Breast epithelium (tissue), 4 donors: Measurements from ENCODE around the gene BICD1. TPM values are rescaled to one million over a fixed set of nuclear protein-coding genes. Genes with fewer than 3 reads are reported as not detected.

Experiments
- DNase-seq, 2 donors: peaks; one replicate each; pipeline ENCODE4 v3.0.0-alpha.2; 2019; ENCODE audit warnings: low spot score in 2 of 2
- H3K27ac ChIP-seq, 2 donors: fragments of 200-600 bp; sonication (generic) in 1 of 2; one replicate each; pipeline ENCODE4 v1.5.1; 2016 to 2019; ENCODE audit warnings: mild to moderate bottlenecking in 1 of 2
- H3K27me3 ChIP-seq, 2 donors: fragments of 200-600 bp; sonication (generic) in 1 of 2; one replicate each; pipeline versions ENCODE4 v1.5.1 to v1.6.0; 2017 to 2019; ENCODE audit warnings: control low read depth in 1 of 2, mild to moderate bottlenecking in 1 of 2
- H3K36me3 ChIP-seq: fragments of 200-600 bp; one replicate; pipeline ENCODE4 v1.5.1; 2019
- H3K4me1 ChIP-seq, 2 donors: fragments of 200-600 bp; sonication (generic); one replicate each; pipeline ENCODE4 v1.5.1; 2016 to 2019; ENCODE audit warnings: control low read depth in 1 of 2
- H3K4me3 ChIP-seq, 3 donors: fragments of 200-600 bp; sonication (generic); 1 replicate in 2 of 3; 2 replicates in 1 of 3; pipeline ENCODE4 v1.5.1; 2016 to 2019; ENCODE audit warnings: mild to moderate bottlenecking in 3 of 3, moderate library complexity in 2 of 3
- H3K9me3 ChIP-seq, 2 donors: fragments of 200-600 bp; sonication (generic) in 1 of 2; one replicate each; pipeline ENCODE4 v1.5.1; 2016 to 2019; ENCODE audit warnings: control low read depth in 1 of 2
- POLR2A ChIP-seq: fragments of 450-650 bp; IDR thresholded peaks from one replicate; pipeline ENCODE4 v1.6.1; 2016; ENCODE audit warnings: antibody characterized with exemption, mild to moderate bottlenecking, moderate library complexity
- POLR2AphosphoS5 ChIP-seq, 3 donors: sonication (generic); formaldehyde crosslinking; IDR thresholded peaks; one replicate each; pipeline ENCODE4 v1.6.1; 2017; ENCODE audit warnings: antibody characterized with exemption in 3 of 3
- intact Hi-C: fragments of 100-400 bp; cut with DNase I; formaldehyde crosslinking; loops from one replicate; pipeline ENCODE4 v1.15.1; 2023; ENCODE audit warnings: low total_unique reads
- total RNA-seq, 3 donors: library from RNA; depleted of rRNA; stranded (reverse); fragments of >200 nt; gene quantifications; one replicate each; pipeline ENCODE4 v1.1.0, GENCODE V29; 2016
- TF ChIP-seq, protein P1 (sequence below), 3 donors: fragments of 450-650 bp; IDR thresholded peaks; one replicate each; pipeline ENCODE4 v1.5.1; 2016 to 2017; ENCODE audit warnings: antibody characterized with exemption in 3 of 3, mild to moderate bottlenecking in 3 of 3, moderate library complexity in 3 of 3

Gene BICD1
- total RNA-seq, 3 donors from 2014 or later: 7.2 to 31.5 (median 18.4) TPM

DNA sequence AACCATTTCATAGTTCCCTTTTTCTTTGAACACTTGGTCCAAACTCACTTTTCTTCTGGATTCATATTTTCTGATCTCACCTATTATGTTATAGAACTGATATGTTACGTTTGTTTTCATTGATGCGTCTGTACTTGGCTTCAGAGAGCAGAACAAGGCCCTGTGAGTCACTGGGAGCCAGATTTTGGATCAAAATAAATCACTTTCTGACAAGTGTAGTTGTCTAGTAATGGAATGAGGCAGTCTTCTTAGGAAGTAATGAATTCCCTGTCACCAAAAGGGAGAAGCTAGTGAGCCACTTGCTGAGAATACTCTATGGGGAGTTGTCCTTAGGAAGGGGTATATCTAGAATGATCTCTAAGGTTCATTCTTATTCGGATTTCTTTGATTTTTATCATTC is 10.2 kb downstream of the BICD1 start:
- Histone ChIP-seq H3K9me3 (no peaks in the 10 kb centered on the region), H3K27me3 (no peaks in the 10 kb centered on the region), H3K36me3 (no peaks in the 10 kb centered on the region), H3K4me3 (no peak overlapping the region), H3K4me1 (no peaks in the 10 kb centered on the region), H3K27ac (peak overlapping the region in 1 of 2 donors; percentile 58)
- TF ChIP-seq POLR2AphosphoS5 (IDR thresholded peaks at IDR 0.05) (no peak), POLR2A (no peak)
- no peak for DNase-seq
- intact Hi-C loops: no loop called here

DNA sequence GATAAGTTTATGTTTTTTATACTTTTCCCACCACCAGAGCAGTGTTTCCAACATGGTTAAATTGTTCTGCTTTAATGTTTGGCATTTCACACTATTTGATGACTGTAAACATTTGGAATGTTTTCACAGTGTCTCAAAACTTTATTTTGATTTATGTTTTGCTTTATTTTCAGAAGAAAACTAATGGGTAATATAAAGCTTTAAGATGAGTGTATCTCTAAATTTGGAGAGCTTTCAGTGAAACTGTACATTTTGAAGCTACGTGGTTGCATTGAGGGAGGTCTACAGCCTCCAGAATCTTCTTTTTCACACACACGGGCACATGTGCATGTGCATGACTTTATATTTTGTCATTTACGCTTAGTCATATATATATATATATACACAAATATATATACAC is 10.7 kb downstream of the BICD1 start:
- no peaks in the 10 kb centered on the region for H3K4me1 ChIP-seq
- intact Hi-C loops: no loop called here
- no peaks in the 10 kb centered on the region for H3K9me3 ChIP-seq
- no peak overlapping the region for H3K4me3 ChIP-seq
- no peak overlapping the region for H3K27ac ChIP-seq
- DNase-seq: no peak
- TF ChIP-seq POLR2AphosphoS5 (IDR thresholded peaks at IDR 0.05) (no peak), POLR2A (no peak)
- TF ChIP-seq, protein P1, sequence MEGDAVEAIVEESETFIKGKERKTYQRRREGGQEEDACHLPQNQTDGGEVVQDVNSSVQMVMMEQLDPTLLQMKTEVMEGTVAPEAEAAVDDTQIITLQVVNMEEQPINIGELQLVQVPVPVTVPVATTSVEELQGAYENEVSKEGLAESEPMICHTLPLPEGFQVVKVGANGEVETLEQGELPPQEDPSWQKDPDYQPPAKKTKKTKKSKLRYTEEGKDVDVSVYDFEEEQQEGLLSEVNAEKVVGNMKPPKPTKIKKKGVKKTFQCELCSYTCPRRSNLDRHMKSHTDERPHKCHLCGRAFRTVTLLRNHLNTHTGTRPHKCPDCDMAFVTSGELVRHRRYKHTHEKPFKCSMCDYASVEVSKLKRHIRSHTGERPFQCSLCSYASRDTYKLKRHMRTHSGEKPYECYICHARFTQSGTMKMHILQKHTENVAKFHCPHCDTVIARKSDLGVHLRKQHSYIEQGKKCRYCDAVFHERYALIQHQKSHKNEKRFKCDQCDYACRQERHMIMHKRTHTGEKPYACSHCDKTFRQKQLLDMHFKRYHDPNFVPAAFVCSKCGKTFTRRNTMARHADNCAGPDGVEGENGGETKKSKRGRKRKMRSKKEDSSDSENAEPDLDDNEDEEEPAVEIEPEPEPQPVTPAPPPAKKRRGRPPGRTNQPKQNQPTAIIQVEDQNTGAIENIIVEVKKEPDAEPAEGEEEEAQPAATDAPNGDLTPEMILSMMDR (IDR thresholded peaks at IDR 0.05): no peak
- no peaks in the 10 kb centered on the region for H3K36me3 ChIP-seq
- H3K27me3 ChIP-seq: no peaks in the 10 kb centered on the region

GRCh38 chr12:32118806-32119205 is 12.2 kb downstream of the BICD1 start:
- Histone ChIP-seq H3K27ac (no peak overlapping the region), H3K4me1 (no peaks in the 10 kb centered on the region), H3K36me3 (no peaks in the 10 kb centered on the region), H3K9me3 (no peaks in the 10 kb centered on the region), H3K4me3 (no peak overlapping the region), H3K27me3 (no peaks in the 10 kb centered on the region)
- intact Hi-C loops: loop anchor here (2.0 kb wide), 1 partner anchor 14 kb away; no protein-coding TSS in a partner anchor
- TF ChIP-seq, protein P1 (IDR thresholded peaks at IDR 0.05): no peak
- no peak for TF ChIP-seq POLR2AphosphoS5 (IDR thresholded peaks at IDR 0.05)
- no peak for TF ChIP-seq POLR2A
- no peak for DNase-seq

DNA sequence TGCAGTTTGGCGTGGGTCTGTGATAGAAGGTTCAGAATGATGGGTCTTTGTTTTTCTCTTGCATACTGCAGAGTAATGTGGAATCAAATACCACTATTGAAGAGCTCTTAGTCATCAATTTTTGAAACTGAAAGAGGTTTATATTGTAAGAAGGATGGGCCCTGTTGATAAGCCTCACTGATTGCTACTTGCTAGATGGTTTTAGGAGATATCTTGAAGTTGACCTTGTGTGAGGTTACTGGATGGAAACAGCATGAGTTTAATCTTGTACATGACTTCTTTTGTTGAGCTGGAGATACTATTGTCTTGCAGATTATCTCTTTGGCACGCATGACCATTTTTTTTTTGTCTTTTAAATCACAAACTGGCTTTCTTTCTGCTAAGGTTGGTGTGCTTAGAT is 13.8 kb downstream of the BICD1 start:
- H3K27ac ChIP-seq: no peak overlapping the region
- no peak overlapping the region for H3K4me3 ChIP-seq
- no peaks in the 10 kb centered on the region for H3K4me1 ChIP-seq
- no peaks in the 10 kb centered on the region for H3K9me3 ChIP-seq
- intact Hi-C loops: no loop called here
- no peaks in the 10 kb centered on the region for H3K36me3 ChIP-seq
- no peak for DNase-seq
- TF ChIP-seq POLR2AphosphoS5 (IDR thresholded peaks at IDR 0.05): no peak
- TF ChIP-seq, protein P1 (IDR thresholded peaks at IDR 0.05): no peak
- TF ChIP-seq POLR2A: no peak
- no peaks in the 10 kb centered on the region for H3K27me3 ChIP-seq

DNA sequence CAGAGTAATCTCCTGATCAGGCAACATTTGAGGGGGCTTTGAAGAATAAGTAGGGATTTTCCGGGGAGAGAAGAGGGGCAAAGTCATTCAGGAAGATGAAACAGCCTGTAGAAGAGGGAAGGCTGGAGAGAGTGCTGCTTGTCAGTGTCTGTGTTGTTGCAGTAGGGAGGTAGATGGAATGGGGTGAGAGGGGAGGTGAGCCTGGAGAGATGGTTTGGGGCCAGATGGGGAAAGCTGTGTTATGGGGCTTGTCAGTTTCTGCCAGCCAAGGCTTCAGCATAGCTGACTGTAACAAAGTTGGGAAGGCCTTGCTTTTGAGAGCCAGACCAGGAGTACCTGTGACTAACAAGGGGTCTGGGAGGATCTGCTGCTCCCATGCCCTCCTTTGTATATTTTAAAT is 18.0 kb downstream of the BICD1 start:
- no peak overlapping the region for H3K27ac ChIP-seq
- no peak for TF ChIP-seq POLR2A
- DNase-seq: no peak
- intact Hi-C loops: no loop called here
- H3K27me3 ChIP-seq: no peaks in the 10 kb centered on the region
- no peaks in the 10 kb centered on the region for H3K9me3 ChIP-seq
- H3K36me3 ChIP-seq: no peaks in the 10 kb centered on the region
- no peak overlapping the region for H3K4me3 ChIP-seq
- no peaks in the 10 kb centered on the region for H3K4me1 ChIP-seq

DNA sequence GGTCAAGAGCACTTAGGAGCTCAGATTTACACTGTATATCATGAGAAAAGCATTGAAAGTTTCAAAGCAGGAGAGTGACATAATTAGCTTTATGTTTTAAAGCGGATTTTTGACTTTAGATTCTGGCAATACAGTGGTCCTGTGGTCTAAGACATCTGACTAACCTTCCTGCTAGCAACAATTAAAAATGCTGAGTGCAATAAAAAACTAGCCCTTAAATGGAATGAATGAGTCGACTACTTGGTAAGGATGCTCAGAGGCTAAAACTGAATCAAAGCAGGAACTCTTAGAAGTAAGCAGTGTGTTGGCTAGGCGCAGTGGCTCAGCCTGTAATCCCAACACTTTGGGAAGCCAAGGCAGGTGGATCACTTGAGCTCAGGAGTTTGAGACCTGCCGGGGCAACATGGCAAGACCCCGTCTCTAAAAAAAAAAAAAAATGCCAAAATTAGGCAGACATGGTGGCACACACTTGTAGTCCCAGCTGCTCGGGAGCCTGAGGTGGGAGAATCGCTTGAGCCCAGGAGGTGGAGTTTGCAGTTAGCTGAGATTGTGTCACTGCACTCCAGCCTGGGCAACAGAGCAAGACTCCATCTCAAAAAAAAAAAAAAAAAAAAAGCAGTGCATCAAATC is 18.9 kb downstream of the BICD1 start:
- no peak overlapping the region for H3K27ac ChIP-seq
- H3K36me3 ChIP-seq: no peaks in the 10 kb centered on the region
- no peak for DNase-seq
- TF ChIP-seq POLR2A: no peak
- TF ChIP-seq, protein P1 (IDR thresholded peaks at IDR 0.05): no peak
- TF ChIP-seq POLR2AphosphoS5 (IDR thresholded peaks at IDR 0.05): no peak
- no peaks in the 10 kb centered on the region for H3K9me3 ChIP-seq
- no peaks in the 10 kb centered on the region for H3K4me1 ChIP-seq
- H3K27me3 ChIP-seq: no peaks in the 10 kb centered on the region
- intact Hi-C loops: no loop called here
- H3K4me3 ChIP-seq: no peak overlapping the region
